HCT116 (cell line): Measurements from ENCODE around the gene RGP1. TPM values are rescaled to one million over a fixed set of nuclear protein-coding genes. Genes with fewer than 3 reads are reported as not detected.
A peak's percentile ranks its signal among the peaks of the same experiment; 100 is the strongest.

Source experiments
- ATAC-seq: fragments of 200-7000 bp; cut with Tn5 transposase; 2 replicates; pipeline ENCODE4 v1.9.1; 2020; ENCODE audit warnings: mild to moderate bottlenecking, moderate library complexity
- BruUV-seq: library from RNA; stranded (reverse); fragments of 400-500 nt; replicated peaks from 2 replicates; lab custom pipeline; 2021; lab: Mats Ljungman, UMichigan
- CTCF ChIA-PET: fragments of 300-600 bp; sonication (Branson Sonifier 250); formaldehyde crosslinking; loops from one replicate; lab custom pipeline; 2021; ENCODE audit warnings: antibody characterized with exemption; lab: Charles Lee
- POLR2A ChIA-PET: fragments of 300-600, 350-600 bp; sonication (Branson Sonifier 250); formaldehyde crosslinking; loops from one replicate; lab custom pipeline; 2021; ENCODE audit warnings: antibody characterized with exemption; lab: Charles Lee
- RAD21 ChIA-PET, 2 experiments: fragments of 300-600 bp; sonication (Branson Sonifier 250); formaldehyde crosslinking; loops; one replicate each; lab custom pipeline; 2023; ENCODE audit warnings: low total read pairs in 2 of 2; ENCODE audit not compliant: uncharacterized antibody in 2 of 2, unreplicated experiment in 2 of 2, low non-redundant PET in 1 of 2; lab: Charles Lee
- DNase-seq: peaks from one replicate; pipeline ENCODE4 v3.0.0-alpha.2; 2010; ENCODE audit warnings: low read depth, low spot score
- H2AFZ ChIP-seq: fragments of 200-600 bp; shearing (Covaris generic), sonication (generic); 2 replicates; pipeline ENCODE4 v1.6.1; 2017; ENCODE audit warnings: low read depth, mixed run types, mixed read lengths, antibody characterized with exemption, low read length; ENCODE audit not compliant: poor library complexity, severe bottlenecking
- H3K27ac ChIP-seq: 2 replicates; pipeline ENCODE4 v1.5.1; 2012; ENCODE audit warnings: low read depth, low read length
- H3K27me3 ChIP-seq: fragments of 200-600 bp; sonication (generic); 2 replicates; pipeline ENCODE4 v1.6.1; 2016; ENCODE audit warnings: mixed run types, low read length, mixed read lengths; ENCODE audit not compliant: insufficient read depth
- H3K36me3 ChIP-seq, 2 experiments: fragments of 200-500 bp in 1 of 2; fragments of 200-600 bp in 1 of 2; sonication (Bioruptor generic) in 1 of 2; sonication (generic) in 1 of 2; 2 replicates each; pipeline versions ENCODE4 v1.5.1 to v1.6.1; 2014 to 2016; ENCODE audit warnings: low read length in 2 of 2, inconsistent platforms in 1 of 2, mixed read lengths in 1 of 2, mixed run types in 1 of 2; ENCODE audit not compliant: insufficient read depth in 2 of 2, control insufficient read depth in 1 of 2
- H3K4me1 ChIP-seq, 2 experiments: fragments of 200-600 bp in 1 of 2; sonication (generic) in 1 of 2; 2 replicates each; pipeline versions ENCODE4 v1.5.1 to v1.6.1; 2012 to 2017; ENCODE audit warnings: low read length in 2 of 2, inconsistent platforms in 1 of 2, mild to moderate bottlenecking in 1 of 2, mixed read lengths in 1 of 2, mixed run types in 1 of 2, moderate library complexity in 1 of 2; ENCODE audit not compliant: insufficient read depth in 2 of 2, control insufficient read depth in 1 of 2
- H3K4me2 ChIP-seq: fragments of 200-600 bp; sonication (generic); 2 replicates; pipeline ENCODE4 v1.6.1; 2017; ENCODE audit warnings: mixed run types, low read length, mixed read lengths
- H3K4me3 ChIP-seq, 2 experiments: fragments of 200-600 bp in 1 of 2; sonication (generic) in 1 of 2; replicated peaks in 1 of 2; 2 replicates each; pipeline ENCODE4 v1.5.1; 2011 to 2016; ENCODE audit warnings: low read length in 2 of 2, control low read depth in 1 of 2, low read depth in 1 of 2, mild to moderate bottlenecking in 1 of 2, mixed read lengths in 1 of 2, mixed run types in 1 of 2
- H3K79me2 ChIP-seq: fragments of 200-600 bp; sonication (generic); 2 replicates; pipeline ENCODE4 v1.6.1; 2017; ENCODE audit warnings: mild to moderate bottlenecking, mixed run types, low read length, moderate library complexity, mixed read lengths; ENCODE audit not compliant: insufficient read depth
- H3K9ac ChIP-seq: fragments of 200-600 bp; sonication (generic); 2 replicates; pipeline ENCODE4 v1.6.1; 2016; ENCODE audit warnings: low read length, mixed read lengths
- H3K9me2 ChIP-seq: fragments of 200-600 bp; sonication (generic), shearing (Covaris generic); 2 replicates; pipeline ENCODE4 v1.6.1; 2017; ENCODE audit warnings: mixed run types, mild to moderate bottlenecking, moderate library complexity; ENCODE audit not compliant: insufficient read depth
- H3K9me3 ChIP-seq, 2 experiments: fragments of 200-500 bp in 1 of 2; fragments of 200-600 bp in 1 of 2; sonication (Bioruptor generic) in 1 of 2; sonication (generic) in 1 of 2; 2 replicates each; pipeline ENCODE4 v1.6.1; 2014 to 2017; ENCODE audit warnings: low read length in 2 of 2, mixed read lengths in 2 of 2, inconsistent platforms in 1 of 2, low read depth in 1 of 2, mild to moderate bottlenecking in 1 of 2, mixed run types in 1 of 2, moderate library complexity in 1 of 2; ENCODE audit not compliant: control insufficient read depth in 1 of 2, insufficient read depth in 1 of 2
- H4K20me1 ChIP-seq: fragments of 200-600 bp; sonication (generic), shearing (Covaris generic); 2 replicates; pipeline ENCODE4 v1.6.1; 2017; ENCODE audit warnings: mixed run types, mild to moderate bottlenecking, moderate library complexity; ENCODE audit not compliant: insufficient read depth
- CBX3 ChIP-seq: IDR thresholded peaks from 2 replicates; pipeline ENCODE4 v1.6.1; 2012; ENCODE audit warnings: low read depth
- CEBPB ChIP-seq: IDR thresholded peaks from 2 replicates; pipeline ENCODE4 v1.6.1; 2012; ENCODE audit warnings: low read depth
- EGR1 ChIP-seq: IDR thresholded peaks from 2 replicates; pipeline ENCODE4 v1.6.1; 2012; ENCODE audit warnings: low read depth
- ELF1 ChIP-seq: IDR thresholded peaks from 2 replicates; pipeline ENCODE4 v1.6.1; 2012; ENCODE audit warnings: low read depth, borderline replicate concordance
- EZH2 ChIP-seq: fragments of 200-600 bp; sonication (generic); IDR thresholded peaks from 2 replicates; pipeline ENCODE4 v1.6.1; 2017; ENCODE audit warnings: antibody characterized with exemption, mixed run types
- EZH2phosphoT487 ChIP-seq: fragments of 200-600 bp; IDR thresholded peaks from 2 replicates; pipeline ENCODE4 v1.6.1; 2018; ENCODE audit warnings: antibody characterized with exemption, borderline replicate concordance
- JUND ChIP-seq: IDR thresholded peaks from 2 replicates; pipeline ENCODE4 v1.6.1; 2012
- MAX ChIP-seq: IDR thresholded peaks from 2 replicates; pipeline ENCODE4 v1.6.1; 2012
- POLR2A ChIP-seq: IDR thresholded peaks from 2 replicates; pipeline ENCODE4 v1.7.0; 2011; ENCODE audit warnings: borderline replicate concordance; ENCODE audit not compliant: insufficient read depth, insufficient read length; ENCODE audit errors: extremely low read depth
- POLR2AphosphoS5 ChIP-seq: IDR thresholded peaks from 2 replicates; pipeline ENCODE4 v1.6.1; 2011; ENCODE audit warnings: mild to moderate bottlenecking, low read depth, low read length, moderate library complexity
- RAD21 ChIP-seq: IDR thresholded peaks from 2 replicates; pipeline ENCODE4 v1.6.1; 2012; ENCODE audit warnings: low read depth, mild to moderate bottlenecking
- SIN3A ChIP-seq: IDR thresholded peaks from 2 replicates; pipeline ENCODE4 v1.6.1; 2012; ENCODE audit warnings: low read depth
- TCF7L2 ChIP-seq: IDR thresholded peaks from 2 replicates; pipeline ENCODE4 v1.7.0; 2011; ENCODE audit warnings: borderline replicate concordance, inconsistent platforms; ENCODE audit not compliant: insufficient read depth, insufficient read length; ENCODE audit errors: extremely low read depth
- YY1 ChIP-seq: IDR thresholded peaks from 2 replicates; pipeline ENCODE4 v1.6.1; 2011; ENCODE audit warnings: low read length, low read depth, moderate library complexity, mild to moderate bottlenecking; ENCODE audit not compliant: insufficient replicate concordance; ENCODE audit errors: extremely low read depth
- ZBTB33 ChIP-seq: IDR thresholded peaks from 2 replicates; pipeline ENCODE4 v1.6.1; 2011; ENCODE audit warnings: mild to moderate bottlenecking, low read length, moderate library complexity; ENCODE audit not compliant: insufficient replicate concordance; ENCODE audit errors: extremely low read depth
- ZFX ChIP-seq: fragments of 450-650 bp; IDR thresholded peaks from 2 replicates; pipeline ENCODE4 v1.6.1; 2017
- ZNF274 ChIP-seq: fragments of 200-500 bp; sonication (Bioruptor generic); IDR thresholded peaks from 2 replicates; pipeline ENCODE4 v1.6.1; 2014; ENCODE audit warnings: mild to moderate bottlenecking, low read depth, low read length, inconsistent platforms
- intact Hi-C: fragments of 100-400 bp; cut with micrococcal nuclease; formaldehyde crosslinking; loops from 2 replicates; pipeline ENCODE4 v1.10.0; 2022
- total RNA-seq: library from RNA; stranded (reverse); gene quantifications from one replicate; pipeline ENCODE4 v1.2.1, GENCODE V29; 2021; ENCODE audit not compliant: unreplicated experiment
- TF ChIP-seq, protein P1 (sequence below): IDR thresholded peaks from 2 replicates; pipeline ENCODE4 v1.6.1; 2012; ENCODE audit warnings: low read depth
- TF ChIP-seq, protein P2 (sequence below): IDR thresholded peaks from 2 replicates; pipeline ENCODE4 v1.6.1; 2012

The RGP1 gene
- total RNA-seq, 1 experiment from 2014 or later = 32.6 TPM

GRCh38 chr9:35781066-35781465 is 32.0 kb downstream of the RGP1 start:
- Histone ChIP-seq H3K79me2 (no peaks in the 10 kb centered on the region), H3K4me3 (no peak overlapping the region), H3K4me2 (no peak overlapping the region), H3K9ac (no peak overlapping the region), H3K27ac (no peak overlapping the region)
- no peak for TF ChIP-seq ZFX
- TF ChIP-seq EZH2 = no peak
- TF ChIP-seq ZBTB33 = no peak
- no peak for TF ChIP-seq TCF7L2
- no peak for TF ChIP-seq POLR2A
- TF ChIP-seq ELF1 = no peak
- TF ChIP-seq CBX3 = no peak
- TF ChIP-seq, protein P1, sequence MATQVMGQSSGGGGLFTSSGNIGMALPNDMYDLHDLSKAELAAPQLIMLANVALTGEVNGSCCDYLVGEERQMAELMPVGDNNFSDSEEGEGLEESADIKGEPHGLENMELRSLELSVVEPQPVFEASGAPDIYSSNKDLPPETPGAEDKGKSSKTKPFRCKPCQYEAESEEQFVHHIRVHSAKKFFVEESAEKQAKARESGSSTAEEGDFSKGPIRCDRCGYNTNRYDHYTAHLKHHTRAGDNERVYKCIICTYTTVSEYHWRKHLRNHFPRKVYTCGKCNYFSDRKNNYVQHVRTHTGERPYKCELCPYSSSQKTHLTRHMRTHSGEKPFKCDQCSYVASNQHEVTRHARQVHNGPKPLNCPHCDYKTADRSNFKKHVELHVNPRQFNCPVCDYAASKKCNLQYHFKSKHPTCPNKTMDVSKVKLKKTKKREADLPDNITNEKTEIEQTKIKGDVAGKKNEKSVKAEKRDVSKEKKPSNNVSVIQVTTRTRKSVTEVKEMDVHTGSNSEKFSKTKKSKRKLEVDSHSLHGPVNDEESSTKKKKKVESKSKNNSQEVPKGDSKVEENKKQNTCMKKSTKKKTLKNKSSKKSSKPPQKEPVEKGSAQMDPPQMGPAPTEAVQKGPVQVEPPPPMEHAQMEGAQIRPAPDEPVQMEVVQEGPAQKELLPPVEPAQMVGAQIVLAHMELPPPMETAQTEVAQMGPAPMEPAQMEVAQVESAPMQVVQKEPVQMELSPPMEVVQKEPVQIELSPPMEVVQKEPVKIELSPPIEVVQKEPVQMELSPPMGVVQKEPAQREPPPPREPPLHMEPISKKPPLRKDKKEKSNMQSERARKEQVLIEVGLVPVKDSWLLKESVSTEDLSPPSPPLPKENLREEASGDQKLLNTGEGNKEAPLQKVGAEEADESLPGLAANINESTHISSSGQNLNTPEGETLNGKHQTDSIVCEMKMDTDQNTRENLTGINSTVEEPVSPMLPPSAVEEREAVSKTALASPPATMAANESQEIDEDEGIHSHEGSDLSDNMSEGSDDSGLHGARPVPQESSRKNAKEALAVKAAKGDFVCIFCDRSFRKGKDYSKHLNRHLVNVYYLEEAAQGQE = no peak
- TF ChIP-seq SIN3A = no peak
- TF ChIP-seq MAX = no peak
- no peak for TF ChIP-seq JUND
- no peak for TF ChIP-seq RAD21
- no peak for TF ChIP-seq POLR2AphosphoS5
- TF ChIP-seq CEBPB = no peak
- no peak for TF ChIP-seq ZNF274
- TF ChIP-seq EZH2phosphoT487 = no peak
- TF ChIP-seq, protein P2, sequence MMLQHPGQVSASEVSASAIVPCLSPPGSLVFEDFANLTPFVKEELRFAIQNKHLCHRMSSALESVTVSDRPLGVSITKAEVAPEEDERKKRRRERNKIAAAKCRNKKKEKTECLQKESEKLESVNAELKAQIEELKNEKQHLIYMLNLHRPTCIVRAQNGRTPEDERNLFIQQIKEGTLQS = no peak
- TF ChIP-seq EGR1 = no peak
- TF ChIP-seq YY1 = no peak
- TF ChIP-seq, all 23 proteins: peak for 0
- ATAC-seq = no peak
- DNase-seq = no peak
- H3K9me3 ChIP-seq = no peaks in the 10 kb centered on the region
- H3K27me3 ChIP-seq = no peaks in the 10 kb centered on the region
- H3K4me1 ChIP-seq = no peaks in the 10 kb centered on the region
- no peaks in the 10 kb centered on the region for H3K36me3 ChIP-seq
- no peaks in the 10 kb centered on the region for H4K20me1 ChIP-seq
- TSS peak; percentile 56 for BruUV-seq
- ChIA-PET POLR2A (no interaction called here), CTCF (no interaction called here), RAD21 (no interaction called here)
- intact Hi-C loops = no loop called here
- no peak overlapping the region for H2AFZ ChIP-seq
- H3K9me2 ChIP-seq = no peaks in the 10 kb centered on the region
